ENCODE measurements around the gene FMNL2. TPM values are rescaled to one million over a fixed set of nuclear protein-coding genes. Genes with fewer than 3 reads are reported as not detected.

FMNL2 gene
- total RNA-seq, 4 donors from 2014 or later, result 5.8 to 19.8 (median 16.9) TPM

- Histone ChIP-seq H3K9me3 (no peaks in the 10 kb centered on the region), H3K4me3 (no peak overlapping the region), H3K27me3 (no peaks in the 10 kb centered on the region), H3K36me3 (no peaks in the 10 kb centered on the region), H3K27ac (peak overlapping the region in 1 of 4 donors; percentile 0), H3K4me1 (peaks cover 0 to 33% (median 6%) of the 10 kb centered on the region in 3 donors)
- no peak for TF ChIP-seq POLR2A (IDR thresholded peaks at IDR 0.05)
- TF ChIP-seq, protein P1, sequence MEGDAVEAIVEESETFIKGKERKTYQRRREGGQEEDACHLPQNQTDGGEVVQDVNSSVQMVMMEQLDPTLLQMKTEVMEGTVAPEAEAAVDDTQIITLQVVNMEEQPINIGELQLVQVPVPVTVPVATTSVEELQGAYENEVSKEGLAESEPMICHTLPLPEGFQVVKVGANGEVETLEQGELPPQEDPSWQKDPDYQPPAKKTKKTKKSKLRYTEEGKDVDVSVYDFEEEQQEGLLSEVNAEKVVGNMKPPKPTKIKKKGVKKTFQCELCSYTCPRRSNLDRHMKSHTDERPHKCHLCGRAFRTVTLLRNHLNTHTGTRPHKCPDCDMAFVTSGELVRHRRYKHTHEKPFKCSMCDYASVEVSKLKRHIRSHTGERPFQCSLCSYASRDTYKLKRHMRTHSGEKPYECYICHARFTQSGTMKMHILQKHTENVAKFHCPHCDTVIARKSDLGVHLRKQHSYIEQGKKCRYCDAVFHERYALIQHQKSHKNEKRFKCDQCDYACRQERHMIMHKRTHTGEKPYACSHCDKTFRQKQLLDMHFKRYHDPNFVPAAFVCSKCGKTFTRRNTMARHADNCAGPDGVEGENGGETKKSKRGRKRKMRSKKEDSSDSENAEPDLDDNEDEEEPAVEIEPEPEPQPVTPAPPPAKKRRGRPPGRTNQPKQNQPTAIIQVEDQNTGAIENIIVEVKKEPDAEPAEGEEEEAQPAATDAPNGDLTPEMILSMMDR (IDR thresholded peaks at IDR 0.05), result no peak
- intact Hi-C loops (cut with DNase I), result no loop called here
- no peak for DNase-seq
- WGBS, 2 donors, result 56 to 69% methylated on average over 2 of the region's 2 CpGs
These were observed 159.1 kb downstream of the FMNL2 start for GRCh38 chr2:152493945-152494528.

DNA sequence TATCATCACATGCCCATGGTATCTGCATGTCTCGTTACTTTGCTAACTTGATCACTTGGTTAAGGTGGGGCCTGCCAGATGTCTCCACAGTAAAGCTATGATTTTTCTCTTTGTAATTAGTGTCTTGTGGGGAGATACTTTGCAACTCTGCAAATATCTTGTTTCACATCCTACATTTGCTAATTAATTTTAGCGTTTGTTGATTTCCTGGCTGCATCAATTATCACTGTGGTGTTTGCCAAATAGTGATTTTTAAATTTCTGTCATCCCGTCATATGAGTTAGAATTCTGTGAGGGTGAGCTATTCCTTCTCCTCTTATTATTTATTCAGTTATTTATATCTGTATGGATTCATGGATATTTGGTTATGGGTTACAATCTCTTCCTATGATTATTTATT lies 161.4 kb downstream of the FMNL2 start:
- no peaks in the 10 kb centered on the region for H3K27me3 ChIP-seq
- H3K9me3 ChIP-seq, result no peaks in the 10 kb centered on the region
- H3K4me3 ChIP-seq, result no peak overlapping the region
- peaks cover 0 to 35% (median 3%) of the 10 kb centered on the region in 3 donors for H3K4me1 ChIP-seq
- TF ChIP-seq, protein P1 (IDR thresholded peaks at IDR 0.05), result no peak
- TF ChIP-seq POLR2A (IDR thresholded peaks at IDR 0.05), result no peak
- intact Hi-C loops (cut with DNase I), result no loop called here
- no peak for DNase-seq
- no peaks in the 10 kb centered on the region for H3K36me3 ChIP-seq
- no peak overlapping the region for H3K27ac ChIP-seq
- WGBS, 2 donors, result 80% methylated on average over 3 of the region's 3 CpGs

GRCh38 chr2:152497481-152498052 lies 162.6 kb downstream of the FMNL2 start:
- H3K9me3 ChIP-seq, result no peaks in the 10 kb centered on the region
- H3K4me3 ChIP-seq, result no peak overlapping the region
- DNase-seq, result no peak
- peaks cover 0 to 32% (median 3%) of the 10 kb centered on the region in 3 donors for H3K4me1 ChIP-seq
- intact Hi-C loops (cut with DNase I), result no loop called here
- TF ChIP-seq, protein P1 (IDR thresholded peaks at IDR 0.05), result no peak
- TF ChIP-seq POLR2A (IDR thresholded peaks at IDR 0.05), result no peak
- no peaks in the 10 kb centered on the region for H3K36me3 ChIP-seq
- H3K27ac ChIP-seq, result no peak overlapping the region
- no peaks in the 10 kb centered on the region for H3K27me3 ChIP-seq
- WGBS, 2 donors, result 65 to 75% methylated on average over 3 of the region's 3 CpGs

DNA sequence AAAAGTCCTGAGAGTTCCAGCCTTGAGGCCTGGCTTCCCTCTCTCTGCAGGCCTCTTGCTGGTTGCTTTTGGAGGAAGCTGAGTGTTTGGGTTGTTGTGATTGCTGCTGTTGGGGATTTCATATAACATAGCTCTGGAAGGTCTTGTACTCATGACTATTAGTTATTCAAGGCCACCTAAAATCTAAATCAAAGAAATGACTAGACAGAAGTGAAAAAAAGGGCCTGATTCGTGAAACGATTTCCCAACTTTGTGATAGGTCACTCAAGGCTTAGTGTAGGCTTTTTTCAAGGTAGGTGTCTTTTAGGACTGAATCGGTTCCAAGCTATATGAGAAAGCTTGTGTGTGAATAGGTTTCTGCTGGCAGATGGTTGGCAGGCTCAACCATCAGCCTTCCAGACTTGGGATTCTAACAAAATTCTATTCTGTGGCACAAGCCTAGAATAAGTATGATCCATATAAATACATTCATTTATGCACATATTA lies 164.4 kb downstream of the FMNL2 start:
- no peak for TF ChIP-seq POLR2A (IDR thresholded peaks at IDR 0.05)
- TF ChIP-seq, protein P1 (IDR thresholded peaks at IDR 0.05), result no peak
- intact Hi-C loops (cut with DNase I), result no loop called here
- H3K27me3 ChIP-seq, result no peaks in the 10 kb centered on the region
- H3K9me3 ChIP-seq, result no peaks in the 10 kb centered on the region
- peak overlapping the region in 3 of 4 donors; percentile 47 to 79 (median 78) for H3K27ac ChIP-seq
- 59 to 82% methylated on average over 3 of the region's 3 CpGs for WGBS, 2 donors
- H3K36me3 ChIP-seq, result no peaks in the 10 kb centered on the region
- DNase-seq, result no peak
- peaks cover 0 to 22% (median 3%) of the 10 kb centered on the region in 3 donors for H3K4me1 ChIP-seq
- H3K4me3 ChIP-seq, result no peak overlapping the region

DNA sequence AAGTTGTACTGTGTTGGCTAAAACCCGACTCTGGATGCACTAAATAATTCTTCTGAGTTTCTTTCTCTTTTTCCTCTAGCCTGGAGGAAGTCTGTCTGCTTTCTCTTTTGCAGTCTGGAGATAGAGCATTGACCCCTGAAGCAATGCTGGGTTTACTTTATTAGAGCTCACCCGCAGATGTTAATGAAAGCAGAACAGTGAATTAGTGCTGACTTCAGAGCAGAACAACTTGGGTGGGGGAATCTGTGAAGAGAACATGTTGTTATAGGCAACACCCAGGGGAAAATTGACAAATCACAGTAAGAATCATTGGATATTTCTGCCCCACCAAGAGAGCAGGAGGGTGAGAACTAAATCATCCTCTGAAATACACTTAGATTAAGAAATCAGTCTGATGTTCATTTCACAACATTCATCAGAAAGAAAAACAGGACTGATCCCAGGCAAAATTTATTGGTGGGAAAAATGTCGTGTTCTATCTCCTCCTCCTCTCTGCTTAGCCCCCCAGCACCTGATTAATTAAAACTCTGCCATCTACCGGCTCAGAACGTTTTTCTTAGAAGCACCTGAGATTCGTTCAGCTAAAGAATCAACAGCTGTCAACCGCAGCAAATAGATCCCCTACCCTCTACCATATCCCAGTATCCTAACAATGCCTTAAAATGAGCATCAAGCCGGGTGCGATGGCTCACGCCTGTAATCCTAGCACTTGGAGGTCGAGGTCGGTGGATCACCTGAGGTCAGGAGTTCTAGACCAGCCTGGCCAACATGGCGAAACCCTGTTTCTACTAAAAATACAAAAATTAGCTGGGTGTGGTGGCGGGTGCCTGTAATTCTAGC lies 165.1 kb downstream of the FMNL2 start:
- no peaks in the 10 kb centered on the region for H3K9me3 ChIP-seq
- DNase-seq, result no peak
- H3K4me1 ChIP-seq, result peaks cover 0 to 20% (median 3%) of the 10 kb centered on the region in 3 donors
- intact Hi-C loops (cut with DNase I), result no loop called here
- H3K27me3 ChIP-seq, result no peaks in the 10 kb centered on the region
- H3K4me3 ChIP-seq, result no peak overlapping the region
- no peaks in the 10 kb centered on the region for H3K36me3 ChIP-seq
- 73 to 79% methylated on average over 14 of the region's 14 CpGs for WGBS, 2 donors
- peak overlapping the region; percentile 42 to 79 (median 63) for H3K27ac ChIP-seq
- TF ChIP-seq, protein P1 (IDR thresholded peaks at IDR 0.05), result no peak
- no peak for TF ChIP-seq POLR2A (IDR thresholded peaks at IDR 0.05)

Data from esophagus squamous epithelium (tissue), 5 donors.